C4-2B (cell line): ENCODE data around the gene MAP4.

Source experiments
- CTCF ChIP-seq: fragments of 450-650 bp; conservative IDR thresholded peaks from 2 replicates; pipeline ENCODE4 v1.5.1; 2017; ENCODE audit warnings: mild to moderate bottlenecking
- ZFX ChIP-seq: fragments of 450-650 bp; IDR thresholded peaks from 2 replicates; pipeline ENCODE4 v1.6.1; 2017

- TF ChIP-seq CTCF (no peak), ZFX (no peak)
These were observed 104.2 kb downstream of the MAP4 start for GRCh38 chr3:47912006-47912504.
